HG03066 (cell line): ENCODE measurements around the gene ADPGK.
"Not testable (repeated sequence)": the region's sequence is repeated elsewhere in the genome, so short reads cannot be mapped to it uniquely, and the experiment has no call there.

Experiments
- ATAC-seq: cut with Tn5 transposase; IDR thresholded peaks from one replicate; pipeline ENCODE4 v1.9.1; 2021; ENCODE audit warnings: low read depth; ENCODE audit not compliant: unreplicated experiment

Gene ADPGK

DNA sequence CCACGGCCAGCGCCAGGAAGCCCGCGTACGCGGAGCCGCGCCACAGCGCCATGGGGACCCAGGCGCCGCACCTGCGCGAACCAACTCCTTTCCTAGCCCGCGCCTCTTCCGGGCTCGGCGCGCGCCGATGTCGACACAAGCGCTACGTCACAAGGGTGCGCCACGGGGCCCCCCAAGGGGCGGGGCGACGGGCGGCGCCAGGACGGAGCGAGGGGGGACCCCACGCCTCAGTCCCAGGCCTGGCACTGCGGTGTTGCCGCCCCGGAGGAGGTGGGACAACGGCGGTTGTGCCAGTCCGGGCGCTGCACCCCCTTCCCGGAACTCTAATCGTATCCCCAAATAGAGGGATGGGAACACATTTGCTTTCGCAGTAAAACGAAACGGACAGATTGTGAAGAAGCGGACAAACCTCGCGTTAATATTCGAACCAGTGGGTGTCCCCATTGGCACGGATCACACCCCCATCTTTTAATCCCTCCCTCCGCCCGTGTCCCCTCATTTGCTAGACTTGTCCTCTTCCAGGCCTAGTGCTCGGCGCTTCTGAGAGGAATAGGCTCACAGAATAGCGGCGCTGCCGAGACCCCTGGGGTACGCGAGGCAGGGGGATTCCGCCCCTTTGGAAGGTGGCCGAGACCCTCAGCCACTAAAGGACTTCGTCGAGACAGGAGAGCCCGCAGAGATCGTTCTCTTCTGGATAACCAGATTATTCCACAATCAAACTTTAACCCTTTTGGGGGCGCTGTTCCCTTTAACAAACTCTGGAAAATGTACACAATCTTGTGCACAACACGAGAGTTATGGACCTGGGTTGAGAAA is at the start of gene ADPGK:
Gene ADPGK, minus strand, starts transcription at position 119 of the 816 bp plus-strand sequence. Its CDS starts 67 bp downstream, at position 52.
- peak; percentile 65 for ATAC-seq

DNA sequence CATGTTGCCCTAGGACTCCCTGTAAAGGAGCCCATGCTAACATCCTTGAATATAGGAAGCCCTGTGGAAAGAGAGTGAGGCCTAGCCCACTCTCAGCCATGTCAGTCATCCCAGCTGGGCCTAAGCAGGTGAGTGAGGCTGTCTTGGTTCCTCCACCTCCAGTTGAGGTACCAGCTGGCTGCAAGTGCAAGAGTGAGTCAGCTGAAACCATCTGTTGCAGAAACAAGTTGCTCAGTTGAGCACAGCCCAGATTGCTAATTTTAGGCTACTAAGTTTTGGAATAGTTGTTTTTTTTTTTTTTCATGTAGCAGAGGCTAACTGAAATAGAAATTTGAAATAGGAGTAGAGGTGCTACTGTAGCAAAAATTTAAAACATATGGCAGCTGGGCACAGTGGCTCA is 43.7 kb upstream of the ADPGK start:
- ATAC-seq = no peak

DNA sequence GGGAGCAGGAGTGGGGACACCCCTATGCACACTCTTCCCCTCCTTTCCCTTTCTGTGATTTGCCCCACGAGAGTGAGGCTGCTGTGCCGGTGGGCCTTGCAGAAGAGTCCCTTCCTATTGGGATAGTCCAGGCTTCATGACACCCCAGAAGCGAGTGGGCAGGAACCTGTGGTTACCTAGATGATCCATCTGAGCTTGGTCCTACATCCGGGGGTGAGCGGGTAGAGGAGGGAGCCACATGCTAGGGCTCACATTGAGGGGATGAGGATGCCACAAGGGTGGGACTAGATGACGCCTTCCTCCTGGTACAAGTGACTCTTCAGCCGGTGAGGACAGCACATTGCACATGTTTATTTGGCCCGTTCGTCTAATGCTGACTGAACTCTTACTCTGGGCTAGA is 43.1 kb upstream of the ADPGK start:
- ATAC-seq = no peak

DNA sequence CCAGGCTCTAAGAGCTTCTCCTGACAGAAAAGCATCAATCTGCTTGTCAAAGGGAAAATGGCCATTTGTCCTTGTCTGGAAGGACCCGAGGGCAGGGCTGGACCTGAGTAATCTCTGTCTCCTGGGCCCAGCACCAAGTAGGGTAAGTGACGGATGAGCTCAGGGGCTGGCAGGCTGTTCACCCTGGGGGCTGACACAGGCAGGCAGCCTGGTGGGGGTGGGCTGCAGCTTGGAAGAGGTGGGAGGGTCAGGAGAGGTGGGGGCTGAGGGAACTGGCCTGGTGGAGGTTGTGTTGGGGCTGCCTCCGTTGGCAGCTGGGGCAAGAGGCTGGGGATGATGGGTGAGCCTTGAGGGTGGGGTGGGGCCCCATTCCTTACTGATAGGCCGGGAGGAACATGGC is 42.3 kb upstream of the ADPGK start:
- no peak for ATAC-seq

DNA sequence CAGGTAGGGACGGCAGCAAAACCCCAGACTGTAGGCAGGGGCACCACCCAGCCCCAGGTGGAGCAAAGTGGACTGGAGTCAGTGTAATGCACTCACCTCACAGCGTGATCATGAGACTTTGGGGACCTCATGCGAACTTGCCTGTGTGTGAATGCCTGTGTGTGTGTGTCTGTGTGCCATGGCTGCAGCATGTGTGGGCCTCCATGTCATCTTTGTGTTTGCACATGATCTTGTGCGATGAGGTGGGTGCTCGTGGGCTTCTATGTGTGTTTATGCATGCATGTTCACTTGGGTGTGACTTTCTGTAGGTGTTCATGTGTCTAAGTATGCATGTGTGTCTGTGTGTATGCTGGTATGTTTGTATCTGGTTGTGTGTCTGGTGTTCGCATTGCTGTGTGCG is 41.2 kb upstream of the ADPGK start:
- ATAC-seq = no peak

DNA sequence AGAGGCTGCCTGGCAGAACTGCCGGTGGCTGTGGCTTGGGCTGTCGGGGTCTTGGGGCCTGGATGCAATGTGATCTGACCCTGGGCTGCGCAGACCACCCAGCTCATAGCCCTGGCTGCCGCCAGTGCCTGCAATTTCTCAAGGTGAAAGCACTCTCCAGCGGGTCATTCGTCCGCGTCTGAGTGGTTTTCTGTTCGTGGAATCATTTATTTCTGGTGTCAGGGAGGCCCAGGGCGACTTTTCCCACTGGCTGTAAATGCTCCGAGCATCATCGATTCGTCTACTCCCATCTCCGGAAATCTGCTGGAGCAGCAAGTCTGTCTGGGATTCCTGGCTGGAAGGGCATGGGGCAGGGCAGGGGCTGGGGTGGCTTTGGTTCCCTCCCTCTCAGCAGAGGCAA is 40.6 kb upstream of the ADPGK start:
- no peak for ATAC-seq

DNA sequence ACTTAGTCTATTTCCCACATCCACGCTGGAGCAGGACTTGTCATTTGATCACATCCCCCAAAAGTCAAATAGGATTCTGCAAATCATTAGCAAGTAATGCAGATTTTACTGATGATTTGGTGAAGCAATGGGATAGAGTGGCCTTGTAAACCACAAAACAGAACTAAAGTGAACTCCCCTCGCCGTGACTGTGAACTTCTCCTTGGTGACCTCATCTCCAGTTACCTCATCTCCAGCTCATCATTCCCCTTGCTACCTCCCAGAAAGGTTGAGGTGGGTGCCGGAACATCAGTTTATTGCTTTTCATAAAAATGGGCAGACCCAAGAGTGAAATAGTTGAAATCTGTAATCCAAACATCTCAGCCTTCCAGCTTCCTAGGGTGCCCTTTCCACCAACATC is 36.7 kb upstream of the ADPGK start:
- ATAC-seq = no peak

DNA sequence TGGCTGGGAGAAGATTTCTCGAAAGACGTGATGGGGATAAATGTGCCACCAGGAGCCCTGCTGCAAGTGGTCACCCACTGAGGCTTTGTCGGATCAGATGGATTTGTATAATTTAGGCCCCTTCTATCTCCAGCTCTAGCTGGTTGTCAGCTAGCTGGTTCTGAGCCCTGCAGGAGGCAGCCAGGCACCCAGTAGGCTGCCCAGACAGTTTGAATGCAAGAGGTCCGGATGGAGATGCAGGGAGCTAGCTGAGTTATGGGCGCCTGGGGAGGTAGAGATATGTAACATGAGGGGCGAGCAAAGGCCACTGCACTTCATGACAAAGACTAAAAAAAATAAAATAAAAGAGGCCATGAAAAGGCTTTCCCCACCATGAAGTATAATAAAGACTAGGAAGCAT is 35.1 kb upstream of the ADPGK start:
- ATAC-seq = no peak

DNA sequence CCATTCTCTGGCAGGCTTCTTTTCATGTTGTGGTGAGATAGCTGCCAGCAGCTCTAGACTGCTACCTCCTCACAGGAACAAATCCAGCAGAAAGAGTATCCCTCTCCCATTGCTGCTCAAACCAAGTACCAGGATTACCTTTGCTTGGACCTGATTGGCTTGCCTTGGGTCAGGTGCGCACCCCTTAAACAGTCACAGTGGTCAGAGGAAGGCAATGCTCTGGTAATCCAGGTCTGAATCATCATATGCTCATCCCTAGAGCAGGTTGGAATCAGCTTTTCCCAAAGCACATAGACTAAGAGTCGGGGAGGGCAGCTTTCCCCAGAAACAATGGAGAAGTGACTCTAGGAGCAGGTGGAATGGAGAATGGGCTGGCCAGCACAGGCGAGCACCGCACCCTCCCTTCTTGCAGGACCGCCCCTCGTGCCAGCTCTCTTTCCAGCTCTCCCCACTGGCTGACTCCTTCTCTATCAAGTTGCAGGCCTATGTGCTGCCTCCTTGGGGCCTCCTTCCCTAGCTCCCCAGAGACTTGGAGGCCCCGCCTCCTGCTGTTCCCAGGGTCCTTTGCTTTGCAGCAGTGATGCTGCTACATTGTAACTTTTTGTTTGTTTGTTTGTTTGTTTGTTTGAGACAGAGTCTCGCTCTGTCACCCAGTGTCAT is 29.9 kb upstream of the ADPGK start:
- ATAC-seq = no peak

DNA sequence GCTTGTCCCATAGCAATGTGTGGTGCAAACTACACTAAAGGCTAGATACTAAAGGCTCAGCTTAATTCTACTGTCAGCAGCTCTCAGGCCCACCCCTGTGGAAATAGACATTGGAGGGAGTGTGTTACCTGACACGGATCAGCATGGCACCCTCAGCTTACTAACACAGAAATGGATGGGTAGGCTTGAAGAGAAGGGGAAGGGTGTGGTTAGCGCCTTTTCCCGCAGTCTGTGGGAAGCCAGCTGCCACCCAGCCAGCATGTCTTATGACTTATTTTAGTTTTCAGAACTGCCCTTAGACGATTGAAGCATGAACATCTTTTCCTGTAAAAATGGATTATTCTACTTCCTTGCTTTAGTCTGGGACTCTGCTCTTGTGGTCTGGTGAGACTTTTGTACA is 25.8 kb upstream of the ADPGK start:
- no peak for ATAC-seq

DNA sequence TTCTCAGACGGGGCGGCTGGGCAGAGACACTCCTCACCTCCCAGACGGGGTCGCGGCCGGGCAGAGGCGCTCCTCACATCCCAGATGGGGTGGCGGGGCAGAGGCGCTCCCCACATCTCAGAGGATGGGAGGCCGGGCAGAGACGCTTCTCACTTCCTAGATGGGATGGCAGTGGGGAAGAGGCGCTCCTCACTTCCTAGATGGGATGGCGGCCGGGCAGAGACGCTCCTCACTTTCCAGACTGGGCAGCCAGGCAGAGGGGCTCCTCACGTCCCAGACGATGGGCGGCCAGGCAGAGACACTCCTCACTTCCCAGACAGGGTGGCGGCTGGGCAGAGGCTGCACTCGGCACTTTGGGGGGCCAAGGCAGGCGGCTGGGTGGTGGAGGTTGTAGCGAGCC is 23.8 kb upstream of the ADPGK start:
- ATAC-seq = not testable (repeated sequence)

DNA sequence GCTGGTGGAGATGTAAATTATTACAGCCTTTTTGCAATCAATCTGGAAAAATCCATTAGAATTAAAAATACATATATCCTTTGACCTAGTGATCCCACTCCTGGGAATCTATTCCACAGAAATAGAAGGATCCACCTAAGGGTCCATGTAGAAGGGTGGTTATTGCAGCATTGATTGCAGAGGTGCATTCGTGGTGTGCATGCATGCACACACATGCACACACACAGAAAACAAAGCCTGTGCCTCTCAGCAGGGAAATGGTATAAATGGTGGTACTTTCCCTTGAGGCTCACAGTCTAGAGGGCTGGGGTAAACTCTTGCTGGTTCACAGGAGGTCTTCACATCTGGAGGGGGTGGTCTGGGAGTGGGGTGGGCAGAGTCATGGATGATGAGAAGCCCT is 19.4 kb upstream of the ADPGK start:
- no peak for ATAC-seq

DNA sequence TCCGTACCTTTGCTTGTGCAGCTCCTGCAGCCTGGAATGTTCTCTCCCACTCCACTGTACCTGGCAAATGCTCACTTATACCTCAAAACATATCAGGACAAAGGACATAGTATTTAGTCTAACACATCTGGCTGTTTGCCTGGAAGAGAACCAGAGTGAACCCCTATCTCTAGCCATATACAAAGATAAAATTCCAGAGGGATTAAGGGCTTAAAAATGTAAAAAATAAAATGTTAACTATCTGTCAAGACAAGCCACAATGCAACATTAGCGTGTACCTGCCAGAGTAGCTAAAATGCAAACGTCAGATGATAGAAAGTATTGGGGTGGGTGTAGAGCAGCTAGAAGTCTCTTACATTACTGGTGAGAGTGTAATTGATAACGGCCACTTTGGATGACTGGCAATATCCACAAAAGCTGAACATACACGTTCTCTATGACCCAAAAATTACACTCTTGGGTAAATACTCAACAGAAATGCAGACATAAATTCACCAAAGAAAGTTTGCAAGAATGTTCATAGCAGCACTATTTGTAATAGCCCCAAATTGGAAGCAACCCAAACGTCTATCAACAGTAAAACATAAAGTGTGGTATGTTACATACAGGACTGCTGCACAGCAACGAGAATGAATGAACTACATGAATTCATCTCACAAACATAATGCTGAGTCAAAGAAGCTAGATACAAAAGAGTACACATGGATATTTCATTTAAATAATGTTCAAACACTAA is 18.2 kb upstream of the ADPGK start:
- ATAC-seq = no peak

DNA sequence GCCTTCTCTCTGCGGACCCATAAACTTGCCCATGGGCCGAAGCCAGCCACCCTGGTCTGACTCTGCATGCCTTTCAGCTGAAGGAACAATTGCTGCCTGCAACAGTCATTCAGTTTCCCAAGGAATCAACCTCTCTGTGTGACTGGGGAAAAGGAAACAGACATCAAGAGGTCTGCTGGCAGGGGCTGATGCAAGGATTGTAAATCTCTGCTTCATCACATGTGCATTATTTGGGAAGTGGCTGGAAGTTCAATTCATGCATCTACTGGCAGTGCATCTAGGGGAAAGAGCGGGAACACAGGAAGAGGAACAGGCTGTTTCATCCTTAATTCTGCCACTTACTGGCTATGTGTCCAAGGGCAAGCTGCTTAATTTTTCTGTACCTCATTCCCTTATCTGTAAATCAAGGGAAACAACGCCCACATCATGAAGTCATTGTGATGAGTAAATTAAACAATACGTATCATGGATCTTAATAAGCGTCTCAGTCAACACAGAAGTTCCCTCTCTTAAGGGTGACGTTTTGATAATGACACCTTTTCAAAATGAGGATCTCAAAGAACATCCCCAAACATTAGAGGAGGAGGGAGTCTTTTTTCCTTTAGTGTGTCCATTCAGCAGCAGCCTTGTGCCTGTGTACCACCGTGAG is 17.4 kb upstream of the ADPGK start:
- no peak for ATAC-seq

DNA sequence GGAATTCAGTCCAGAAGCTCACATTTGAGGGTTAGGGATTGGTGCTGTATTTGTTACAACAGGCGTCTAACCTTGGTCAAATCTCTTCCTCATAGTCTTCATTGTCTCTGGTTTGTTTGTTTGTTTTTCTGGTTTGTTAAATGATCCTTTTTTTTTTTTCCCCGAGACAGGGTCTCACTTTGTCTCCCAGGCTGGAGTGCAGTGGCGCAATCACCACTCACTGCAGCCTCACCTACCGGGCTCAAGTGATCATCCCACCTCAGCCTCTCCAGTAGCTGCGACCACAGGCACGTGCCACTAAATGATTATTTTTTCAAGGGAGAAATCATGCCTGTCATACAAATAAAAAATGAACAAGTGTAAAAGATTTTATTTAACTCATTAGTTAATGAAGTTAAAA is 14.3 kb upstream of the ADPGK start:
- no peak for ATAC-seq

DNA sequence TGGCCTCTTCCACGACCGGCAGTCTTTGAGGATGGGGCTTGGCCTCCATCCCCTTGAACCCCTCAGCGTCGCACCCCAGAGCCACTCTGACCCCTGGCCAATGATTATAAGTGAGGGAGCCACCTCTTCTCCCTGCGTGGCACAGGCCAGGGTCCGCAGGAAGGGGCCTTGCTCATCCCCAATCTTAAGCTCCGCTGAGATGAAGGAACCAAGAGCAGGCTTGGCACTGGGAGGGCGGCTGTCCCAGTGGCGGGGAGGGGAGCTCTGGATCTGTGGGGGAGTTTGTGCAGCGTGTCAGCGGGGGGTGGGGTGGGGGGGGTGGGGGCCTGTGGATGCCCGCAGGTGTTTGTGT is 13.8 kb upstream of the ADPGK start:
- ATAC-seq = no peak

DNA sequence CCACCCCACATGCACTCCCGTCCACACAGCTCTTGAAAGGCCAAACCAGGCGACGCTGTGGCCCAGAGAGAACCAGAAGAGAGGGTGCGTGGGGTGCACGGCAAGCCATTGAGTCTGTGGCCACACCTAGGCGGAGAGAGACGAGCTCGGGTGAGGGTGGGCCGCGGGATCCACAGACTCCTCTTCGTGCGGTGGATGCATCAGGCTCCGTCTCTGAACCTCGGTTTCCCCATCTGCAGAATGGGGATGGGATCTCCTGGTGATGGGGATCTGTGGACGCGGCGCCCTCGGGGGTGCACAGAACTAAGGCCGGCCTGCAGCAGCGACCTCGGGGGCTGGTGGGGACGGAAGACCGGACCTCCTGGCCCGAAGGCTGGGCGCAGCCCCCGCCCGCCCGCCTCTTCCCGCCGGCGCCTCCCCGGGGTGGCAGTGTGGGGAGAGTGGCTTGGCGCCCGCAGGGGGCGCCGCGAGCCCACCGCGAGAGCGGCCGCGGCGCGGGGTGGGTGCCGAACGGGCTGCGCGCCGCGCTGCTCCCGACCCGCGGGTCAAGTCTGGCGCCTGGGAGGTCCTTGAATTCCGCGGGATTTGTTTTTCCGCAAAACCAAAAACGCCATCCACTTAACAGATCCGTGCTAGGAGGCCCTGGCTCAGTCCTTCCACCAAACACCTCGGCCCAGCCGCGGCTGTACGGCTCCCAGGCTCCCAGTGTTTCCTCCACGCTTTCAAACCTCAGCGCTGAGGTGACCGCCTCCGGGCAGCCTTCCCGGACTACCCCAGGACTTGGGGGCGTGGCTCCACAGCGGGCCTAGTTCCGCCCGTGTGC is 13.2 kb upstream of the ADPGK start:
- no peak for ATAC-seq

DNA sequence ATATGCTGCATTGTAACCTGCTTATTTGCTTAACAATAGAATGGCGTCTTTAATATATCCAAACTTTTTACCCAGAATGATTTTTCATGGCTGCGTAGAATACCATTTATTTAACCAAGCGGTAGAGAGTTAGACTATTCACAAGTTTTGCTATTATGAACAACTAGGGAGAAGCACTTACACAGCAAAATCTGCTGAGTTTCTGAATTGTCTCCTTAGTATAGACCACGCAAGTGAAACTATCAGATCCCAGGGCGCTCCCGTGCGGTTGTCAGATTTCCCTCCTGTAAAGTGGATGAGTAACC is 12.6 kb upstream of the ADPGK start:
- no peak for ATAC-seq

DNA sequence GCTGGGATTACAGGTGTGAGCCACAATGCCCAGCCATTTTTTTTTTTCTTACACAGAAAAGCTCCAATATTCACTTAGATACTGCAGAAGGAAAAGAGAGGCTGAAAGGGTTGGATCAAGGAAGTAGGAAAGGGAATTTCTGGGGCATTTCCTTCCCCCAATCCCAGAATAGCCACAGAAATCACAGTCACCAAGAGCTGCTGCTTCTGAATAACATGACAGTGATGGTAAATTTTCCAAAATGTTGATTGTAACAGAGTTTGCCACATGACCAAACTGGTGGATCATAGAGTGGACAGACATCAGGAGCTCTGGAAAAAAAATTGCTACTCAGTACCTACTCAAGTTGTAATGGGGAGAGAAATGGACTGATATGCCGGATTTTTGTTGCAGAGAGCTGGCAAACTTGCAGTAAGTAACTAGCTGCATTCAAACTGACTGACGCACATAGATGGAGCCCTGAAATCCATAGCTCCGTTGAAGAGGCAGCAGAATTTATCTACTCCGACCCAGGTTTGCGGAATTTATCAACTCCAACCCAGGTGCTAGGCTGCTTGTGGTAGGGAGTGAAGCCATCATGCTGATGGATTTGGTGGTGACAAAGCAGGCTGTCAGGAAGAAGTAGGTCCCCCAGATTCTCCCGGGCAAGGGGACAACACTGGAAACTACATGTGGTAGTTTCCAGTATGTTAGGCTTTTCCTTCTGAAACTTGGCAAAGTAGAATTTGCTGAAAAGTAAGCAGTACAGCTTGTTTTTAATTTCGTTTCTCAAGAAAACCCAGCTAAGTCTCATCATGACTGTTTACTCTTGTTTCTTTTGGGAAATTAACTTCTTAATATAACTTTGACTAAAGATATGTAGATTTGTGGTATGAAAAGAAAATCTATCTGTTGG is 10.5 kb upstream of the ADPGK start:
- no peak for ATAC-seq

DNA sequence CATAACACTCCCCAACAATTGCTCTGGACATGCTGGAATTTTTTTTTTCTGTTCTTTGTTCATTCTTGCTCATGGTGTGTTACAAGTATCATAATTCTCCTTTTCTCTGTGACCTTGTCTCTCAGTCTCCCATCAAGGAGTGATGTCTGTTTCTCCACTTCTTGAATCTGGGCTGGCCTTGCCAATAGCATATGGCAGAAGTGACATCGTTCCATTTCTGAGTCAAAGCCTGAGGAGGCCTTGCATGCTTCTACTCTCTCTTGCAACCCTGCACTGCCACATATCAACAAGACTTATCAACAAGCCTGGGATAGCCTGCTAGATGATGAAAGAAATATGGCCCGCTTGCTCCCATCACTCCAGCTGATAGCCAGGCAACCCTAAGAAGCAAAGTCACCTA is 8.9 kb upstream of the ADPGK start:
- ATAC-seq = no peak
